Adrenal gland (tissue), 5 donors: Measurements from ENCODE around the gene KLB.
"Not testable (repeated sequence)": the region's sequence is repeated elsewhere in the genome, so short reads cannot be mapped to it uniquely, and the experiment has no call there.

Experiments
- POLR2A ChIP-seq, 2 donors: fragments of 450-650 bp; IDR thresholded peaks; one replicate each; pipeline ENCODE4 v1.6.1; 2017; ENCODE audit warnings: antibody characterized with exemption in 2 of 2, mild to moderate bottlenecking in 2 of 2, moderate library complexity in 1 of 2
- TF ChIP-seq, protein P1 (sequence below), 6 experiments: fragments of 450-650 bp in 4 of 6; fragments of 200-600 bp in 2 of 6; sonication (generic) in 1 of 6; IDR thresholded peaks; 1 replicate in 5 of 6; 2 replicates in 1 of 6; pipeline versions ENCODE4 v1.5.1 to v1.8.0; 2016 to 2021; ENCODE audit warnings: antibody characterized with exemption in 6 of 6, mild to moderate bottlenecking in 2 of 6, moderate library complexity in 1 of 6
- donor health status: DM: no; HTN: no; CAD: no.

DNA sequence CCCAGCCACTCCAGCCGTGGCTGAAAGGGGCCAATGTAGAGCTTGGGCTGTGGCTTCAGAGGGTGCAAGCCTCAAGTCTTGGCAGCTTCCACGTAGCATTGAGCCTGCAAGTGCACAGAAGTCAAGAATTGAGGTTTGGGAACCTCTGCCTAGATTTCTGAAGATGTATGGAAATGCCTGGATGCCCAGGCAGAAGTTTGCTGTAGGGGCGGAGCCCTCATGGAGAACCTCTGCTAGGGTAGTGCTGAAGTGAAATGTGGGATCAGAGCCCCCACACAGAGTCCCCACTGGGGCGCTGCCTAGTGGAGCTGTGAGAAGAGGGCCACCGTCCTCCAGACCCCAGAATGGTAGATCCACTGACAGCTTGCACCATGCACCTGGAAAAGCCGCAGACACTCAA is 35.5 kb upstream of the KLB start:
- TF ChIP-seq, protein P1, sequence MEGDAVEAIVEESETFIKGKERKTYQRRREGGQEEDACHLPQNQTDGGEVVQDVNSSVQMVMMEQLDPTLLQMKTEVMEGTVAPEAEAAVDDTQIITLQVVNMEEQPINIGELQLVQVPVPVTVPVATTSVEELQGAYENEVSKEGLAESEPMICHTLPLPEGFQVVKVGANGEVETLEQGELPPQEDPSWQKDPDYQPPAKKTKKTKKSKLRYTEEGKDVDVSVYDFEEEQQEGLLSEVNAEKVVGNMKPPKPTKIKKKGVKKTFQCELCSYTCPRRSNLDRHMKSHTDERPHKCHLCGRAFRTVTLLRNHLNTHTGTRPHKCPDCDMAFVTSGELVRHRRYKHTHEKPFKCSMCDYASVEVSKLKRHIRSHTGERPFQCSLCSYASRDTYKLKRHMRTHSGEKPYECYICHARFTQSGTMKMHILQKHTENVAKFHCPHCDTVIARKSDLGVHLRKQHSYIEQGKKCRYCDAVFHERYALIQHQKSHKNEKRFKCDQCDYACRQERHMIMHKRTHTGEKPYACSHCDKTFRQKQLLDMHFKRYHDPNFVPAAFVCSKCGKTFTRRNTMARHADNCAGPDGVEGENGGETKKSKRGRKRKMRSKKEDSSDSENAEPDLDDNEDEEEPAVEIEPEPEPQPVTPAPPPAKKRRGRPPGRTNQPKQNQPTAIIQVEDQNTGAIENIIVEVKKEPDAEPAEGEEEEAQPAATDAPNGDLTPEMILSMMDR (IDR thresholded peaks at IDR 0.05), result not testable (repeated sequence)
- TF ChIP-seq POLR2A (IDR thresholded peaks at IDR 0.05), result not testable (repeated sequence)
